Liver (tissue), 9 donors: ENCODE measurements around the gene KLK2. TPM values are rescaled to one million over a fixed set of nuclear protein-coding genes. Genes with fewer than 3 reads are reported as not detected.

Source experiments
- DNase-seq: peaks from one replicate; pipeline ENCODE4 v3.0.0-alpha.2; 2017; ENCODE audit warnings: low spot score
- H3K27ac ChIP-seq, 2 donors: one replicate each; pipeline ENCODE4 v1.7.0; 2013; ENCODE audit warnings: inconsistent platforms in 2 of 2, low read length in 2 of 2, control low read depth in 1 of 2, low read depth in 1 of 2, mild to moderate bottlenecking in 1 of 2
- H3K27me3 ChIP-seq, 4 donors: one replicate each; pipeline versions ENCODE4 v1.6.1 to v1.7.0; 2013; ENCODE audit warnings: low read length in 3 of 4, inconsistent platforms in 1 of 4, mild to moderate bottlenecking in 1 of 4, moderate library complexity in 1 of 4; ENCODE audit not compliant: control insufficient read depth in 4 of 4, insufficient read depth in 4 of 4
- H3K36me3 ChIP-seq, 4 donors: one replicate each; pipeline versions ENCODE4 v1.6.1 to v1.7.0; 2013; ENCODE audit warnings: low read length in 3 of 4, mild to moderate bottlenecking in 3 of 4, low read depth in 1 of 4, moderate library complexity in 1 of 4; ENCODE audit not compliant: control insufficient read depth in 4 of 4, insufficient read depth in 3 of 4
- H3K4me1 ChIP-seq, 4 donors: one replicate each; pipeline versions ENCODE4 v1.6.1 to v1.7.0; 2013; ENCODE audit warnings: low read length in 3 of 4, mild to moderate bottlenecking in 3 of 4, moderate library complexity in 1 of 4; ENCODE audit not compliant: control insufficient read depth in 4 of 4, insufficient read depth in 4 of 4
- H3K4me3 ChIP-seq, 3 donors: one replicate each; pipeline versions ENCODE4 v1.6.1 to v1.7.0; 2013; ENCODE audit warnings: low read length in 3 of 3, control low read depth in 1 of 3, low read depth in 1 of 3, mild to moderate bottlenecking in 1 of 3
- H3K9ac ChIP-seq, 2 donors: one replicate each; pipeline ENCODE4 v1.7.0; 2013; ENCODE audit warnings: low read length in 2 of 2, mild to moderate bottlenecking in 2 of 2, moderate library complexity in 2 of 2, control low read depth in 1 of 2, low read depth in 1 of 2
- H3K9me3 ChIP-seq, 4 donors: one replicate each; pipeline versions ENCODE4 v1.6.1 to v1.7.0; 2013; ENCODE audit warnings: low read length in 3 of 4; ENCODE audit not compliant: control insufficient read depth in 4 of 4
- ATF3 ChIP-seq: IDR thresholded peaks from 2 replicates; pipeline ENCODE4 v1.6.1; 2016; ENCODE audit warnings: antibody characterized with exemption
- EGR1 ChIP-seq, 2 donors: IDR thresholded peaks; 2 replicates each; pipeline ENCODE4 v1.6.1; 2016 to 2018; ENCODE audit warnings: antibody characterized with exemption in 2 of 2, low read depth in 2 of 2
- FOXA1 ChIP-seq: IDR thresholded peaks from 2 replicates; pipeline ENCODE4 v1.6.1; 2016; ENCODE audit warnings: antibody characterized with exemption
- GABPA ChIP-seq, 2 donors: IDR thresholded peaks in 1 of 2; conservative IDR thresholded peaks in 1 of 2; 2 replicates each; pipeline ENCODE4 v1.6.1; 2016; ENCODE audit warnings: antibody characterized with exemption in 2 of 2, mild to moderate bottlenecking in 1 of 2, moderate library complexity in 1 of 2
- HNF4A ChIP-seq, 2 donors: conservative IDR thresholded peaks; 2 replicates each; pipeline ENCODE4 v1.6.1; 2016; ENCODE audit warnings: antibody characterized with exemption in 2 of 2, mild to moderate bottlenecking in 2 of 2
- HNF4G ChIP-seq: IDR thresholded peaks from 2 replicates; pipeline ENCODE4 v1.6.1; 2016; ENCODE audit warnings: antibody characterized with exemption
- JUND ChIP-seq, 2 donors: IDR thresholded peaks; 2 replicates each; pipeline ENCODE4 v1.6.1; 2016; ENCODE audit warnings: antibody characterized with exemption in 2 of 2
- NR2F2 ChIP-seq: IDR thresholded peaks from 2 replicates; pipeline ENCODE4 v1.6.1; 2016; ENCODE audit warnings: antibody characterized with exemption
- RAD21 ChIP-seq, 2 donors: IDR thresholded peaks; 2 replicates each; pipeline ENCODE4 v1.6.1; 2016; ENCODE audit warnings: antibody characterized with exemption in 2 of 2, mild to moderate bottlenecking in 2 of 2
- RXRA ChIP-seq, 2 donors: IDR thresholded peaks; 2 replicates each; pipeline ENCODE4 v1.6.1; 2017 to 2018; ENCODE audit warnings: antibody characterized with exemption in 2 of 2, mild to moderate bottlenecking in 1 of 2
- SP1 ChIP-seq: IDR thresholded peaks from 2 replicates; pipeline ENCODE4 v1.6.1; 2018; ENCODE audit warnings: antibody characterized with exemption, mild to moderate bottlenecking
- TAF1 ChIP-seq: conservative IDR thresholded peaks from 2 replicates; pipeline ENCODE4 v1.6.1; 2016; ENCODE audit warnings: antibody characterized with exemption, mild to moderate bottlenecking
- YY1 ChIP-seq: IDR thresholded peaks from 2 replicates; pipeline ENCODE4 v1.6.1; 2016; ENCODE audit warnings: antibody characterized with exemption, mild to moderate bottlenecking
- WGBS: extraction: QIAGEN DNeasy Blood & Tissue Kit; methylation state at CpG from one replicate; pipeline ENCODE4 v1.1.7; 2013; 5-methylcytosine and 5-hydroxymethylcytosine counted together
- polyA plus RNA-seq, 2 donors: library from polyadenylated mRNA; stranded (reverse) in 1 of 2; unstranded in 1 of 2; fragments of 200-250 nt in 1 of 2; fragments of >200 nt in 1 of 2; fragmentation: Nextera tagmentation in 1 of 2; extraction: Ambion mirVana in 1 of 2; gene quantifications; one replicate each; pipeline versions ENCODE4 v1.2.1 to v1.2.3, GENCODE V29; 2013 to 2015
- total RNA-seq, 2 donors: library from RNA; depleted of rRNA; stranded (reverse); fragments of >200 nt; gene quantifications; one replicate each; pipeline ENCODE4 v1.2.3, GENCODE V29; 2014
- TF ChIP-seq, protein P1 (sequence below): IDR thresholded peaks from 2 replicates; pipeline ENCODE4 v1.6.1; 2016; ENCODE audit warnings: antibody characterized with exemption
- TF ChIP-seq, protein P2 (sequence below): IDR thresholded peaks from 2 replicates; pipeline ENCODE4 v1.6.1; 2016; ENCODE audit warnings: antibody characterized with exemption
- TF ChIP-seq, protein P3 (sequence below): fragments of 150-350 bp; IDR thresholded peaks from 2 replicates; pipeline ENCODE4 v1.5.1; 2017; ENCODE audit warnings: improper control_type of control experiment, low read depth, low read length; ENCODE audit not compliant: missing input control
- donor health status: healthy.
- donor health status: healthy.
- donor health status: healthy.
- donor health status: healthy.
- donor health status: healthy.

The KLK2 gene
- total and polyA plus RNA-seq, 4 donors: not detected

GRCh38 chr19:50889638-50890037, 16.4 kb downstream of the KLK2 start:
- TF ChIP-seq TAF1: no peak
- TF ChIP-seq, protein P1, sequence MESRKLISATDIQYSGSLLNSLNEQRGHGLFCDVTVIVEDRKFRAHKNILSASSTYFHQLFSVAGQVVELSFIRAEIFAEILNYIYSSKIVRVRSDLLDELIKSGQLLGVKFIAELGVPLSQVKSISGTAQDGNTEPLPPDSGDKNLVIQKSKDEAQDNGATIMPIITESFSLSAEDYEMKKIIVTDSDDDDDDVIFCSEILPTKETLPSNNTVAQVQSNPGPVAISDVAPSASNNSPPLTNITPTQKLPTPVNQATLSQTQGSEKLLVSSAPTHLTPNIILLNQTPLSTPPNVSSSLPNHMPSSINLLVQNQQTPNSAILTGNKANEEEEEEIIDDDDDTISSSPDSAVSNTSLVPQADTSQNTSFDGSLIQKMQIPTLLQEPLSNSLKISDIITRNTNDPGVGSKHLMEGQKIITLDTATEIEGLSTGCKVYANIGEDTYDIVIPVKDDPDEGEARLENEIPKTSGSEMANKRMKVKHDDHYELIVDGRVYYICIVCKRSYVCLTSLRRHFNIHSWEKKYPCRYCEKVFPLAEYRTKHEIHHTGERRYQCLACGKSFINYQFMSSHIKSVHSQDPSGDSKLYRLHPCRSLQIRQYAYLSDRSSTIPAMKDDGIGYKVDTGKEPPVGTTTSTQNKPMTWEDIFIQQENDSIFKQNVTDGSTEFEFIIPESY: no peak
- TF ChIP-seq SP1: no peak
- TF ChIP-seq HNF4A (conservative IDR thresholded peaks at IDR 0.05): no peak
- TF ChIP-seq NR2F2: no peak
- TF ChIP-seq FOXA1: no peak
- TF ChIP-seq JUND (IDR thresholded peaks at IDR 0.05): no peak
- TF ChIP-seq RXRA (IDR thresholded peaks at IDR 0.05): no peak
- TF ChIP-seq EGR1 (IDR thresholded peaks at IDR 0.05; ENCODE audit: low read depth in 2 of 2): no peak
- Histone ChIP-seq H3K4me3 (no peak overlapping the region), H3K9ac (no peak overlapping the region), H3K27me3 (peaks cover 0 to 2% (median 0%) of the 10 kb centered on the region in 4 donors), H3K4me1 (no peaks in the 10 kb centered on the region), H3K36me3 (no peaks in the 10 kb centered on the region), H3K9me3 (no peaks in the 10 kb centered on the region), H3K27ac (no peak overlapping the region)
- DNase-seq: no peak
- WGBS: 34% methylated on average over 3 of the region's 3 CpGs

DNA sequence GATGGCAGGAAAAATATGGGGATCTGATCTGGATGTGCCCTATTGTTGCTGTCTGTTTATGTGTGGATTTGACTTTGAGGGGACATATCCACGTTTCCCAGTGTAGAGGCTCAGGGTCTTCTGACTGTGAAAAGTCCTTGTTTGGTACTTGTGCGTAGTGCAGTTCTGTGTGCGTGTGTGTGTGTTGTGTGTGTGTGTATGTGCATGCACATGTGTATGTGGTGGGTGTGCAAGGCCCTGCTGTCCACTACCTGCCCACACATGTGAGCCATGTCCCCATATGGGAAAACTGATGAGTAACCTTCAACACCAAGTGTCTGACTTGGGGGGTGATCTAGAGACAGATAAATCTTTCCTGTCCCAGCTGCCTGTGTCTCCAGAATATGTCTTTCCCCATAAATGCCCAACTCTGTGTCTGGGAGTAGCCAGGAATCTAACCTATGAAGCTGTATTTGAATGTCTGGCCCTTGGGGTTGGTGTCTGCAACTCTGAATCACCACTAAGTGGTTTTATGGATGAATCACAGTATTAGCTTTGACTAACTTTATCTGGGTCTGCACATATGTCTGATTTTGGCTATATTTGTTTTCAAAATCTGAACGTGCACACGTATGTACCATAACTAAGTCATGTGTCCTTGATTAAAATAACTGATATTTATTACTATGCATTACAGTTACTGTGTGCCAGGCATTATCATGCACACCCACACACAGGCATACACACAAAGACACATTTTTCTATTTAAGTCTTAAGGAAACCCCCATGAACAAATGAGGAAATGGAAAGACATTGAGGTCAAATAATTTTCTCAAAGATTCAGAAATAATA, 17.4 kb downstream of the KLK2 start:
- H3K9me3 ChIP-seq: no peaks in the 10 kb centered on the region
- no peak for DNase-seq
- TF ChIP-seq SP1 (no peak), RAD21 (IDR thresholded peaks at IDR 0.05) (no peak), RXRA (IDR thresholded peaks at IDR 0.05) (no peak), TAF1 (no peak), FOXA1 (no peak), GABPA (IDR thresholded peaks at IDR 0.05 in 1 of 2, conservative IDR thresholded peaks at IDR 0.05 in 1 of 2) (no peak), EGR1 (IDR thresholded peaks at IDR 0.05; ENCODE audit: low read depth in 2 of 2) (no peak), YY1 (no peak), JUND (IDR thresholded peaks at IDR 0.05) (no peak), ATF3 (no peak), HNF4G (no peak)
- TF ChIP-seq, protein P2, sequence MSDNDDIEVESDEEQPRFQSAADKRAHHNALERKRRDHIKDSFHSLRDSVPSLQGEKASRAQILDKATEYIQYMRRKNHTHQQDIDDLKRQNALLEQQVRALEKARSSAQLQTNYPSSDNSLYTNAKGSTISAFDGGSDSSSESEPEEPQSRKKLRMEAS: no peak
- TF ChIP-seq, protein P3, sequence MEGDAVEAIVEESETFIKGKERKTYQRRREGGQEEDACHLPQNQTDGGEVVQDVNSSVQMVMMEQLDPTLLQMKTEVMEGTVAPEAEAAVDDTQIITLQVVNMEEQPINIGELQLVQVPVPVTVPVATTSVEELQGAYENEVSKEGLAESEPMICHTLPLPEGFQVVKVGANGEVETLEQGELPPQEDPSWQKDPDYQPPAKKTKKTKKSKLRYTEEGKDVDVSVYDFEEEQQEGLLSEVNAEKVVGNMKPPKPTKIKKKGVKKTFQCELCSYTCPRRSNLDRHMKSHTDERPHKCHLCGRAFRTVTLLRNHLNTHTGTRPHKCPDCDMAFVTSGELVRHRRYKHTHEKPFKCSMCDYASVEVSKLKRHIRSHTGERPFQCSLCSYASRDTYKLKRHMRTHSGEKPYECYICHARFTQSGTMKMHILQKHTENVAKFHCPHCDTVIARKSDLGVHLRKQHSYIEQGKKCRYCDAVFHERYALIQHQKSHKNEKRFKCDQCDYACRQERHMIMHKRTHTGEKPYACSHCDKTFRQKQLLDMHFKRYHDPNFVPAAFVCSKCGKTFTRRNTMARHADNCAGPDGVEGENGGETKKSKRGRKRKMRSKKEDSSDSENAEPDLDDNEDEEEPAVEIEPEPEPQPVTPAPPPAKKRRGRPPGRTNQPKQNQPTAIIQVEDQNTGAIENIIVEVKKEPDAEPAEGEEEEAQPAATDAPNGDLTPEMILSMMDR: no peak
- H3K27ac ChIP-seq: no peak overlapping the region
- no peaks in the 10 kb centered on the region for H3K36me3 ChIP-seq
- H3K4me3 ChIP-seq: no peak overlapping the region
- no peak overlapping the region for H3K9ac ChIP-seq
- H3K27me3 ChIP-seq: peaks cover 0 to 2% (median 0%) of the 10 kb centered on the region in 4 donors
- H3K4me1 ChIP-seq: no peaks in the 10 kb centered on the region
- 57% methylated on average over 5 of the region's 5 CpGs for WGBS
